Endothelial cell of umbilical vein (primary cell): ENCODE data around the gene CCDC66. TPM values are rescaled to one million over a fixed set of nuclear protein-coding genes. Genes with fewer than 3 reads are reported as not detected.
A peak's percentile ranks its signal among the peaks of the same experiment; 100 is the strongest.

Source experiments
- BruUV-seq: library from RNA; stranded (reverse); fragments of 400-500 nt; replicated peaks from 2 replicates; lab custom pipeline; 2021; lab: Mats Ljungman, UMichigan
- CTCF ChIA-PET: fragments of 300-600, 350-600 bp; sonication (Branson Sonifier 250); formaldehyde crosslinking; loops from one replicate; lab custom pipeline; 2021; ENCODE audit warnings: antibody characterized with exemption, inconsistent platforms; lab: Charles Lee
- POLR2A ChIA-PET: fragments of 300-600, 350-600 bp; sonication (Branson Sonifier 250); formaldehyde crosslinking; loops from one replicate; lab custom pipeline; 2021; ENCODE audit warnings: antibody characterized with exemption, inconsistent platforms; lab: Charles Lee
- DNase-seq: peaks from one replicate; pipeline ENCODE4 v3.0.0-alpha.2; 2011; ENCODE audit warnings: low read depth, low spot score
- FAIRE-seq: peaks from 2 replicates; lab custom pipeline; 2011; peaks lifted over from hg19 to GRCh38; lab: Jason Lieb, UNC
- H2AFZ ChIP-seq: 2 replicates; pipeline ENCODE4 v1.6.0; 2012; ENCODE audit warnings: low read depth, low read length, control low read depth, inconsistent platforms
- H3K27ac ChIP-seq: 2 replicates; pipeline ENCODE4 v1.5.1; 2011; ENCODE audit warnings: low read depth, mild to moderate bottlenecking, control low read depth, low read length, moderate library complexity; ENCODE audit not compliant: insufficient read depth
- H3K27me3 ChIP-seq, 2 experiments: 2 replicates each; pipeline versions ENCODE4 v1.6.0 to v1.6.1; 2011; ENCODE audit warnings: low read length in 2 of 2, mixed read lengths in 1 of 2; ENCODE audit not compliant: control insufficient read depth in 2 of 2, insufficient read depth in 2 of 2
- H3K36me3 ChIP-seq, 2 experiments: 2 replicates in 1 of 2; 3 replicates in 1 of 2; pipeline ENCODE4 v1.5.1; 2011; ENCODE audit warnings: low read length in 2 of 2, mild to moderate bottlenecking in 1 of 2, moderate library complexity in 1 of 2; ENCODE audit not compliant: control insufficient read depth in 2 of 2, insufficient read depth in 2 of 2; ENCODE audit errors: extremely low read depth in 1 of 2
- H3K4me1 ChIP-seq: 3 replicates; pipeline ENCODE4 v1.5.1; 2011; ENCODE audit warnings: mild to moderate bottlenecking, low read length; ENCODE audit not compliant: control insufficient read depth, insufficient read depth; ENCODE audit errors: extremely low read depth
- H3K4me2 ChIP-seq: 2 replicates; pipeline ENCODE4 v1.6.1; 2011; ENCODE audit warnings: low read length, control low read depth, mixed read lengths; ENCODE audit not compliant: insufficient read depth
- H3K4me3 ChIP-seq, 3 experiments: fragments of 200-600 bp in 1 of 3; sonication (generic), shearing (Covaris generic) in 1 of 3; replicated peaks in 1 of 3; 2 replicates each; pipeline ENCODE4 v1.5.1; 2011 to 2016; ENCODE audit warnings: control low read depth in 3 of 3, low read length in 3 of 3, mild to moderate bottlenecking in 2 of 3, inconsistent platforms in 1 of 3, low read depth in 1 of 3, moderate library complexity in 1 of 3; ENCODE audit not compliant: insufficient read depth in 1 of 3
- H3K79me2 ChIP-seq: 2 replicates; pipeline ENCODE4 v1.6.0; 2012; ENCODE audit warnings: low read length, inconsistent platforms; ENCODE audit not compliant: control insufficient read depth, insufficient read depth
- H3K9ac ChIP-seq: replicated peaks from 2 replicates; pipeline ENCODE3; 2011; ENCODE audit warnings: low read length, control low read depth; ENCODE audit not compliant: insufficient read depth; ENCODE audit errors: extremely low read depth
- H3K9me1 ChIP-seq: replicated peaks from 3 replicates; pipeline ENCODE4 v1.6.0; 2011; ENCODE audit warnings: mild to moderate bottlenecking, low read length; ENCODE audit not compliant: control insufficient read depth, insufficient read depth; ENCODE audit errors: extremely low read depth
- H3K9me3 ChIP-seq: replicated peaks from 2 replicates; pipeline ENCODE4 v1.5.1; 2012; ENCODE audit warnings: low read length, inconsistent platforms; ENCODE audit not compliant: control insufficient read depth, insufficient read depth
- H4K20me1 ChIP-seq: replicated peaks from 2 replicates; pipeline ENCODE3; 2011; ENCODE audit warnings: mild to moderate bottlenecking, low read length; ENCODE audit not compliant: control insufficient read depth, insufficient read depth; ENCODE audit errors: extremely low read depth
- CTCF ChIP-seq, 2 donors: IDR thresholded peaks; 1 replicate in 1 of 2; 2 replicates in 1 of 2; pipeline ENCODE4 v1.5.1; 2011; ENCODE audit warnings: low read length in 2 of 2, mild to moderate bottlenecking in 2 of 2, moderate library complexity in 2 of 2, control low read depth in 1 of 2, inconsistent platforms in 1 of 2, low read depth in 1 of 2; ENCODE audit not compliant: insufficient read depth in 1 of 2; ENCODE audit errors: extremely low read depth in 1 of 2
- EZH2 ChIP-seq: IDR thresholded peaks from 2 replicates; pipeline ENCODE4 v1.6.1; 2012; ENCODE audit warnings: borderline replicate concordance, low read depth, mild to moderate bottlenecking, moderate library complexity, low read length, inconsistent platforms; ENCODE audit not compliant: severe bottlenecking
- FOS ChIP-seq: IDR thresholded peaks from 2 replicates; pipeline ENCODE4 v1.6.1; 2011; ENCODE audit warnings: mild to moderate bottlenecking, low read length, moderate library complexity, borderline replicate concordance; ENCODE audit not compliant: insufficient read depth
- GATA2 ChIP-seq: IDR thresholded peaks from 2 replicates; pipeline ENCODE4 v1.7.0; 2011; ENCODE audit warnings: low read depth, mild to moderate bottlenecking, moderate library complexity, mixed read lengths, low read length; ENCODE audit not compliant: insufficient read length, insufficient read depth
- JUN ChIP-seq: IDR thresholded peaks from 2 replicates; pipeline ENCODE4 v1.6.1; 2011; ENCODE audit warnings: borderline replicate concordance, low read depth; ENCODE audit not compliant: insufficient read length, insufficient read depth
- MAX ChIP-seq: IDR thresholded peaks from 2 replicates; pipeline ENCODE4 v1.6.1; 2011; ENCODE audit not compliant: insufficient read depth, insufficient read length
- MYC ChIP-seq: IDR thresholded peaks from one replicate; pipeline ENCODE4 v1.6.1; 2011; ENCODE audit warnings: mild to moderate bottlenecking, low read depth, low read length
- POLR2A ChIP-seq: IDR thresholded peaks from 2 replicates; pipeline ENCODE4 v1.6.1; 2012; ENCODE audit warnings: low read depth, mild to moderate bottlenecking, control low read depth, low read length
- POLR2AphosphoS5 ChIP-seq: IDR thresholded peaks from 2 replicates; pipeline ENCODE4 v1.6.1; 2012; ENCODE audit warnings: low read depth, mild to moderate bottlenecking, control low read depth, low read length, moderate library complexity; ENCODE audit not compliant: insufficient read depth
- dilution Hi-C: fragments of 300-500 bp; cut with MboI; formaldehyde crosslinking; loops from one replicate; pipeline ENCODE4 v1.15.0; 2019; ENCODE audit warnings: low sequenced_read_pairs; ENCODE audit not compliant: extremely low pct_ligation_motif_present
- intact Hi-C: fragments of 100-400 bp; cut with micrococcal nuclease; formaldehyde crosslinking; loops from one replicate; pipeline ENCODE4 v1.10.0; 2022
- polyA plus RNA-seq, 4 experiments: library from polyadenylated mRNA; depleted of rRNA in 3 of 4; stranded (reverse) in 3 of 4; unstranded in 1 of 4; fragments of >200 nt; gene quantifications; 2 replicates each; pipeline versions ENCODE4 v1.2.1 to v1.2.3, GENCODE V29; 2011 to 2012; ENCODE audit warnings: missing spikeins in 1 of 4
- total RNA-seq: library from RNA; stranded (reverse); gene quantifications from 2 replicates; pipeline ENCODE4 v1.2.3, GENCODE V29; 2021

The CCDC66 gene
- total and polyA plus RNA-seq, 2 donors (not counting 3 experiments of a cell fraction or from before 2014, with no cell fraction given) = 5.0 to 20.7 TPM

- ChIA-PET POLR2A (no interaction called here), CTCF (interaction anchor here (1.0 to 1.3 kb wide), 2 partner anchors 10 to 16 kb away, joined by 4 read pairs; no protein-coding TSS in a partner anchor)
- Histone ChIP-seq H3K4me3 (no peak overlapping the region), H3K9ac (no peak overlapping the region), H3K27me3 (no peaks in the 10 kb centered on the region), H3K27ac (no peak overlapping the region), H3K4me1 (peaks cover 4% of the 10 kb centered on the region), H3K9me1 (no peaks in the 10 kb centered on the region), H4K20me1 (no peaks in the 10 kb centered on the region), H3K36me3 (peaks cover 9% of the 10 kb centered on the region in 2 experiments), H3K79me2 (no peaks in the 10 kb centered on the region), H3K4me2 (no peak overlapping the region), H3K9me3 (no peaks in the 10 kb centered on the region), H2AFZ (no peak overlapping the region)
- dilution Hi-C loops = no loop called here
- no peak for TF ChIP-seq MYC
- no peak for TF ChIP-seq CTCF (IDR thresholded peaks at IDR 0.05; ENCODE audit: extremely low read depth in 1 of 2, insufficient read depth in 1 of 2, low read depth in 1 of 2, low read length in 2 of 2)
- TF ChIP-seq MAX = no peak
- TF ChIP-seq JUN = no peak
- TF ChIP-seq POLR2A = no peak
- no peak for TF ChIP-seq POLR2AphosphoS5
- TF ChIP-seq GATA2 = no peak
- no peak for TF ChIP-seq FOS
- no peak for TF ChIP-seq EZH2
- intact Hi-C loops = no loop called here
- FAIRE-seq (no peak), DNase-seq (peak; percentile 46)
- no TSS peak for BruUV-seq
Observed at GRCh38 chr3:56633602-56634535, 76.9 kb downstream of the CCDC66 start.
